GM19099 (cell line): ENCODE data around the gene ZNF107.

Experiments
- POLR2A ChIP-seq: IDR thresholded peaks from 3 replicates; pipeline ENCODE4 v1.6.1; 2011; ENCODE audit warnings: low read depth; ENCODE audit not compliant: insufficient read length; ENCODE audit errors: extremely low read depth

The ZNF107 gene

GRCh38 chr7:64665980-64666662 is at the start of gene ZNF107:
Gene ZNF107 (plus strand): TSS chr7:64666133. CDS start chr7:64666283, 150 bp downstream.
- peak; percentile 86 for TF ChIP-seq POLR2A

- no peak for TF ChIP-seq POLR2A
These were observed 47.0 kb upstream of the ZNF107 start for GRCh38 chr7:64618785-64619456.

- no peak for TF ChIP-seq POLR2A
These were observed 46.2 kb upstream of the ZNF107 start for GRCh38 chr7:64619705-64620104.

GRCh38 chr7:64621656-64622055 is 44.3 kb upstream of the ZNF107 start:
- TF ChIP-seq POLR2A, result no peak

- TF ChIP-seq POLR2A, result no peak
These were observed 40.5 kb upstream of the ZNF107 start for GRCh38 chr7:64625114-64626082.

GRCh38 chr7:64626083-64626469 is 39.9 kb upstream of the ZNF107 start:
- TF ChIP-seq POLR2A, result no peak

GRCh38 chr7:64626557-64626956 is 39.4 kb upstream of the ZNF107 start:
- no peak for TF ChIP-seq POLR2A

GRCh38 chr7:64628192-64628591 is 37.7 kb upstream of the ZNF107 start:
- no peak for TF ChIP-seq POLR2A

- TF ChIP-seq POLR2A, result no peak
These were observed 37.2 kb upstream of the ZNF107 start for GRCh38 chr7:64628721-64629120.

GRCh38 chr7:64630496-64630895 is 35.4 kb upstream of the ZNF107 start:
- TF ChIP-seq POLR2A, result no peak

GRCh38 chr7:64632029-64632428 is 33.9 kb upstream of the ZNF107 start:
- TF ChIP-seq POLR2A, result no peak

GRCh38 chr7:64633401-64633800 is 32.5 kb upstream of the ZNF107 start:
- no peak for TF ChIP-seq POLR2A

- TF ChIP-seq POLR2A, result no peak
These were observed 31.4 kb upstream of the ZNF107 start for GRCh38 chr7:64634406-64635062.

GRCh38 chr7:64636386-64636785 is 29.5 kb upstream of the ZNF107 start:
- TF ChIP-seq POLR2A, result no peak
